HG03521 (cell line): ENCODE measurements around the gene KYAT1.
"Not testable (repeated sequence)": the region's sequence is repeated elsewhere in the genome, so short reads cannot be mapped to it uniquely, and the experiment has no call there.

Source experiments
- ATAC-seq: cut with Tn5 transposase; IDR thresholded peaks from one replicate; pipeline ENCODE4 v1.9.1; 2021; ENCODE audit warnings: mild to moderate bottlenecking, moderate library complexity; ENCODE audit not compliant: unreplicated experiment

KYAT1 gene

DNA sequence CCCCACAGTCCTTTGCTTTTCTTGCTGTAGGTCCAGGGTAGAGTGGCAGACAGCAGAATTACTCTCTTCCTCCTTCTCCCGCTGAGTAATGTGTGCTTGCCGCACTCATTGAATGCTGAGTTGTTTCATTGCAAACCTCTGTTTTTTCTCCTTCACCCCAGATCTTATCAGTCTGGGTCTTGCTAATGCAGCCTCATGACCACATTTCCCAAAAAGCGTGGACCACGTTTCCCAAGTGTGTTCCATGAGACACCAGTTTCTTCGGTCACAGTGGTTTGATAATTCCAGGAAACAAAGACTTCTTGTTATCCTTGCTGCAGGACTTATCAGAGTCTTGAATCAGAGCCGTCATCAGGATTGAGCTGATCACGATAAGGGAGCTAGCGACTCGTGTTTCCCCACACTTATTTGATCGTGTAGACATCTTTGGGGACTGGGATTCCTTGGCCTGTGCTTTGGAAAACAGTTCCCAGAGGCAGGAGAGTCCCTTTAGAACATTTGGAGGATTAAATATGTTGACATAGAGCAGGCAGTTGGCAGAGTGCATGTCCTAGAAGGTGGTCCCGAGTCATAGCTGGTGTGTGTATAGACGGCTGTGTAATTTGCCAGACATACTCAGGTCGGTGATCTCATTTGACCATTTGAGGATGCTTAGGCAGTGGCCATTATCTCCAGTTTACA, 4.6 kb upstream of the KYAT1 start:
- no peak for ATAC-seq

- no peak for ATAC-seq
Observed at GRCh38 chr9:128885798-128886197, 4.0 kb upstream of the KYAT1 start.

- ATAC-seq = no peak
Observed at GRCh38 chr9:128885376-128885775, 3.6 kb upstream of the KYAT1 start.

GRCh38 chr9:128884164-128884563, 2.4 kb upstream of the KYAT1 start:
- no peak for ATAC-seq

GRCh38 chr9:128882677-128883603, 1.2 kb upstream of the KYAT1 start:
- no peak for ATAC-seq

GRCh38 chr9:128877852-128878251, 3.9 kb downstream of the KYAT1 start:
- ATAC-seq = no peak

GRCh38 chr9:128870941-128871265, 10.8 kb downstream of the KYAT1 start:
- ATAC-seq = not testable (repeated sequence)

DNA sequence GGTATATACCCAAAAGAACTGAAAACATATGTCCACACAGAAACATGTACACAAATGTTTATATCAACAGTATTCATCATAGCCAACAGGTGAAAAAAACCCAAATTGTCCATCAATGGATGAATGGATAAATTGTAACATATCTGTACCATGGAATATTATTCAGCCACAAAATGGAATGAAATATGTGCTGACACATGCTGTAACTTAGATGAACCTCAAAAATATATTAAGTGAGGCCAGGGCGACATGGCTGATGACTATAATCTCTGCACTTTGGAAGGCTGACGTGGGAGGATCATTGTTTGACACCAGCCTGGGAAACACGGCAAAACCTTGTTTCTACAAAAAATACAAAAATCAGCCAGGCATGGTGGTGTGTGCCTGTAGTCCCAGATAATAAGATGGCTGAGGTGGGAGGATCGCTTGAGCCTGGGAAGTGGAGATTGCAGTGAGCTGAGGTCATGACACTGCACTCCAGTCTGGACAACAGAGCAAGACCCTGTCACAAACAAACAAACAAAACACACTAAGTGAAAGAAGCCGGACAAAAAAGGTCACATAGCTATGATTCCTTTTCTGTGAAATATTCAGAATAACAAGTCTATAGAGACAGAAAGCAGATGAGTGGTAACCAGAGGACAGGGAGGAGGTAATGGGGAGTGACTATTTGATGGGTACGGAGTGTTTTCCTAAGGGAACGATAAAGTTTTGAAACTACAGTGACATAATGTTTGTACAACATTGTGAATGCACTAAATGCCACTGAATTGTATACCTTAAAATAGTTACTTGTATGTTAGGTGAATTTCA, 11.4 kb downstream of the KYAT1 start:
- no peak for ATAC-seq

- ATAC-seq = peak; percentile 53
Observed at GRCh38 chr9:128863647-128864046, 18.1 kb downstream of the KYAT1 start.

DNA sequence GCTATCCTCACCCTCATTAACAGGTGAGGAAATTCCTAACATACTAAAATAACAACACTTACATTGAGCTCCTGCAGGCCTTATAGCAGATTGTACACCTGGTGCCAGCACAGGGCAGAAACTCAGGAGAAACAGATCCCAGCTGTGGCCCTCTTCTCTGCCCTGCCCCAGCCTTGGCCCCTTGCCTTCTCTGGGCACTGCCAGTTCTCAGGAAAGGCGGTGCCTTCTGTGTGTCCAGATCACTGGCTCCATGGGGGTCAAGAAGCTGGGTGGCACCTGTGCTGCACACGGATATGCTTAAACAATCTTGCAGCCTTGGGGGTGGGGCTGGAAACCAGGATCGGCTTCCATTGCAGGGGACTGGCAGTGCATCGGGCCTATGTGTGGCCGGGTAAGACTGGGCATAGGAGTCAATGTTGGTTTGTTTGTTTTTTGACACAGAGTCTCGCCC, 19.3 kb downstream of the KYAT1 start:
- ATAC-seq = no peak

- ATAC-seq = no peak
Observed at GRCh38 chr9:128861501-128861900, 20.2 kb downstream of the KYAT1 start.

GRCh38 chr9:128860937-128861336, 20.8 kb downstream of the KYAT1 start:
- ATAC-seq = no peak

GRCh38 chr9:128858476-128858875, 23.3 kb downstream of the KYAT1 start:
- ATAC-seq = not testable (repeated sequence)

- not testable (repeated sequence) for ATAC-seq
Observed at GRCh38 chr9:128854454-128854853, 27.3 kb downstream of the KYAT1 start.

DNA sequence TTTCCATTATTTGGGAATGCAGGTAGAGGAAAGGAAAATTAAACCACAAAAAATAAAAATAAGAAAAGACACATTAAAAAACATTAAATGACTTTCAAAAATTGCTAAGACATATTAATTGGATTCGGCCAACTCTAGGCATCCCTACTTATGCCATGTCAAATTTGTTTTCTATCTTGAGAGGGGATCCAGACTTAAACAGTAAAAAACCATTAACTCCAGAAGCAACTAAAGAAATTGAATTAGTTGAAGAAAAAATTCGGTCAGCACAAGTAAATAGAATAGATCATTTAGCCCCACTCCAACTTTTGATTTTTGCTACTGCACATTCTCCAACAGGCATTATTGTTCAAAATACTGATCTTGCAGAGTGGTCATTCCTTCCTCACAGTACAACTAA, 29.1 kb downstream of the KYAT1 start:
- not testable (repeated sequence) for ATAC-seq

- ATAC-seq = not testable (repeated sequence)
Observed at GRCh38 chr9:128851779-128852600, 29.8 kb downstream of the KYAT1 start.

DNA sequence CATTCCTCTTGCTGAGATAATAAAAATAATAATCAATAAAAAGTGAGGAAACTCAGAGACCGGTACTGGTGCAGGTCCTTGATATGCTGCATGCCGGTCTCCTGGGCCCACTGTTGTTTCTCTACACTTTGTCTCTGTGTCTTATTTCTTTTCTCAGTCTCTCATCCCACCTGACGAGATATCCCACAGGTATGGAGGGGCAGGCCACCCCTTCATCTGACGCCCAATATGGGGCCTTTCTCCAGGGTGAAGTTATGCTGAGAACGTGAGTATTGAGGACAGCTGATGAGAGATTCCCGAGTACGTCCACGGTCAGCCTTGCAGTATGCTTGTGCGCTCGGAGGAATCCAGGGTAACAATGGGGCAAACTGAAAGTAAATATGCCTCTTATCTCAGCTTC, 30.7 kb downstream of the KYAT1 start:
- not testable (repeated sequence) for ATAC-seq

GRCh38 chr9:128847803-128848202, 33.9 kb downstream of the KYAT1 start:
- ATAC-seq = no peak

- no peak for ATAC-seq
Observed at GRCh38 chr9:128846680-128847030, 35.1 kb downstream of the KYAT1 start.

- no peak for ATAC-seq
Observed at GRCh38 chr9:128845186-128845931, 36.4 kb downstream of the KYAT1 start.
